ENCODE measurements around the gene PTPRM.

PTPRM gene

DNA sequence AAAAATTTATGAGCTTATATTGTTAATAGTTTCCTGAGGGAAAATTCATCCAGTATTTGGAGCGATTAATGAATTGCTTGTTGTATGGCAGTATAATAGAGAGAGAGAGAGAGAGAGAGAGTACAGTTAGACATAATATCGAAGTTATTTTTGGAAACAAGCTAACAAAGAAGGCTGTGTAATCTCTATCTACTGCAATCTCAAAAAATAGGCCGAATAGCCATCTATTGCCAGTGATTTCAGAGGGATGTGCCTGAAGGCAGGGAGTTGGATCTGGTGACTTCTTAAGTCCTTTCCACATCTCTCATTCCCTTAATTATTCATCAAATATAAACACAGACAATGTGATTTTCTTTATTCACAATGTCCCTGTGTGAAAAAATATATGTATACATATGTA, 609.0 kb downstream of the PTPRM start:
- no peak for TF ChIP-seq CTCF (conservative IDR thresholded peaks at IDR 0.05; ENCODE audit: low read depth, low read length)
- DNase-seq (ENCODE audit: low read depth): peak; percentile 23
- H3K4me3 ChIP-seq (ENCODE audit: low read depth, low read length): no peak overlapping the region

- no peak for TF ChIP-seq CTCF (conservative IDR thresholded peaks at IDR 0.05; ENCODE audit: low read depth, low read length)
- DNase-seq (ENCODE audit: low read depth): no peak
- H3K4me3 ChIP-seq (ENCODE audit: low read depth, low read length): no peak overlapping the region
Measured at GRCh38 chr18:8176554-8176953, 609.4 kb downstream of the PTPRM start.

GRCh38 chr18:8177330-8178016, 610.4 kb downstream of the PTPRM start:
- peak; percentile 83 for DNase-seq (ENCODE audit: low read depth)
- TF ChIP-seq CTCF (conservative IDR thresholded peaks at IDR 0.05; ENCODE audit: low read depth, low read length): no peak
- no peak overlapping the region for H3K4me3 ChIP-seq (ENCODE audit: low read depth, low read length)

GRCh38 chr18:8186413-8186812, 619.3 kb downstream of the PTPRM start:
- no peak overlapping the region for H3K4me3 ChIP-seq (ENCODE audit: low read depth, low read length)
- DNase-seq (ENCODE audit: low read depth): no peak
- TF ChIP-seq CTCF (conservative IDR thresholded peaks at IDR 0.05; ENCODE audit: low read depth, low read length): no peak

DNA sequence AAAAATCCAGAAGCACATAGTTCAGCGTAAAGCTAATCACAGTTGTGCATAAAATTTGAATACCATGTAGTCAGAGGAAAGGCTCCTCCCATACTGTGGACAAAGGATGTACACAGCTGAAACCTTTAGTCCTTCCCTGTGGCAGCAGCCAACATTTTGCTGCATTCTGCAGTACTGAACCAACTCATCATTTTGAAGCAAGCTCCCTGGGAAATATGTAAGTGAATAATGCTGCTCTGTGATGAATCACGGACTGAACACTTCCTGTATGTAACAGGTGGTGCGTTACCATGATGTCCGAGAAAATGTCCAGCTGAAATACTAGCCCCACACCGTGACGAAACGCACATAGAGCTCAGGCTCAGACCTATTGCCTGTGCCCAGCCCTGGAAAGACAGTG, 621.1 kb downstream of the PTPRM start:
- no peak for TF ChIP-seq CTCF (conservative IDR thresholded peaks at IDR 0.05; ENCODE audit: low read depth, low read length)
- H3K4me3 ChIP-seq (ENCODE audit: low read depth, low read length): no peak overlapping the region
- peak; percentile 81 for DNase-seq (ENCODE audit: low read depth)

DNA sequence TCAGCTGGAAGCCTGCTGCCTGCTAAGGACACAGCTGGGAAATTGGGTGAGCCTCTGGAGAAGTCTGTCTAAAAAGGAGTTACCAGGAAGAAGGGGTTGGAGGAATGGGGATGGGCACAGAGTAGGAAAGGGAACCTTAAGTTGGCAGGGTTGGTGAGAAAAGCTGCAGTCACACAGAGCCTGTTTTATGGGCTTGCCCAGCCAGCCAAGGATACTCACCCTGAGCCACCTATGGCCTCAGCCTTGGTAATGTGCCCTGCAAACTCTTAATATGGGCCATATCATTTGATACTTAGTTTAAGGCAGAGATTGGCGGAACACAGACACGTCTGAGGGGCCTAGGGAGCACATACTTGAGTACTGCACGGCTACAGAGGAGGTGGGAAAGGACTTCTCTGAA, 623.9 kb downstream of the PTPRM start:
- no peak overlapping the region for H3K4me3 ChIP-seq (ENCODE audit: low read depth, low read length)
- no peak for TF ChIP-seq CTCF (conservative IDR thresholded peaks at IDR 0.05; ENCODE audit: low read depth, low read length)
- no peak for DNase-seq (ENCODE audit: low read depth)

DNA sequence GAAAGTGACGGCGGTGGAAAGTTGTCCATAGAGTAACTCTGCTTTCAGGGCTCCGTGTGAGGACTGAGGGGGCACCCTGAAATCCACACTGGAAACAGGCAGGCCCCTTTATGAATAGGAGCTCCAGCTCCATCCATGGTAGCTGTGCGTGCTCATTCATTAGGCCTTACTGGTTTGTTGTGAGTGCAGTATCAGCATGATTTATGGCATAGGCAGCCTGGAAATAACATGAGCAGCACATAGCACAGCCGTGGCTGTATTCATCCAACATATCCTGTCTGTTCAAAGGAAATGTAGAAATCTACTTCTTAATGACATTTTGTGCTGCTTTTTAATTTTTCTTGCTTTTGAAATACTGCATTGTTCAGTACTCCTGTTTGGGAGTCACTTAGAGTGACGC, 627.3 kb downstream of the PTPRM start:
- DNase-seq (ENCODE audit: low read depth): no peak
- H3K4me3 ChIP-seq (ENCODE audit: low read depth, low read length): no peak overlapping the region
- TF ChIP-seq CTCF (conservative IDR thresholded peaks at IDR 0.05; ENCODE audit: low read depth, low read length): no peak

Data from choroid plexus epithelial cell (primary cell).